Colonic mucosa (tissue), 4 donors: Measurements from ENCODE around the gene MOB3C. TPM values are rescaled to one million over a fixed set of nuclear protein-coding genes. Genes with fewer than 3 reads are reported as not detected.
"Not testable (repeated sequence)": the region's sequence is repeated elsewhere in the genome, so short reads cannot be mapped to it uniquely, and the experiment has no call there.

Experiments
- DNase-seq: peaks from one replicate; pipeline ENCODE4 v3.0.0-alpha.2; 2020
- H3K27ac ChIP-seq: fragments of 200-600 bp; one replicate; pipeline ENCODE4 v1.8.0; 2021
- H3K27me3 ChIP-seq: fragments of 200-600 bp; one replicate; pipeline ENCODE4 v1.8.0; 2021
- H3K36me3 ChIP-seq: fragments of 200-600 bp; one replicate; pipeline ENCODE4 v1.8.0; 2021
- H3K4me1 ChIP-seq: fragments of 200-600 bp; one replicate; pipeline ENCODE4 v1.8.0; 2021; ENCODE audit warnings: mild to moderate bottlenecking
- H3K4me3 ChIP-seq: fragments of 200-600 bp; one replicate; pipeline ENCODE4 v1.8.0; 2021
- H3K9ac ChIP-seq, 2 donors: one replicate each; pipeline ENCODE4 v1.7.0; 2013; ENCODE audit warnings: control low read depth in 2 of 2, low read depth in 2 of 2, low read length in 2 of 2
- H3K9me3 ChIP-seq: fragments of 200-600 bp; one replicate; pipeline ENCODE4 v1.8.0; 2021
- intact Hi-C: fragments of 100-400 bp; cut with DNase I; formaldehyde crosslinking; loops from one replicate; pipeline ENCODE4 v1.14.1; 2022
- total RNA-seq, 2 donors: library from RNA; stranded (reverse); fragmentation: NEBNext Ultra II Directional in 1 of 2; extraction: Animal tissue kit (Norgen Biotek cat#: 25700) in 1 of 2; gene quantifications; one replicate each; pipeline ENCODE4 v1.2.1, GENCODE V29; 2021
- TF ChIP-seq, protein P1 (sequence below): fragments of 200-600 bp; IDR thresholded peaks from one replicate; pipeline ENCODE4 v1.8.0; 2022; ENCODE audit warnings: antibody characterized with exemption, mild to moderate bottlenecking
- donor health status: healthy.
- donor health status: DM: no; HTN: no; CAD: no.
- donor health status: DM: no; HTN: no; CAD: no.

Gene MOB3C
- total RNA-seq, 2 donors from 2014 or later: 11.8 to 16.3 TPM

DNA sequence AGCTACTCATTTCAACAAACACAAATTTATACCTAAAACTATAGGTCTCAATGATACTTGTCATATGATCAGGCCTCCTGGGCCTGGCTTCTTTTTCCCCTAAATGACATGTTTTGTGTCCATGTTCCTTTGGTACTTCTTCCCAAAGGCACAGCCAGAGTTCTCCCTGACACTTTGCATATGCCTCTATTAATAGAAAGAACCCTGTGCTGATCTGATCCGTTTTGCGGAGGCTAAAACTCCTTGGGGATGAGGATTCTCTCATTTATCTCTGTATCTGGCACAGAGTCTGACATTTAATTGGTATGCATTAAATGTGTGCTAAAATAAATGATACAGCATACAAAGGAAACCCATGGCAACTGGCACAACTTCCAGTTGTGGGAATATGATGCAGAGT, 40.0 kb upstream of the MOB3C start:
- Histone ChIP-seq H3K36me3 (no peaks in the 10 kb centered on the region), H3K27me3 (no peaks in the 10 kb centered on the region), H3K4me1 (no peaks in the 10 kb centered on the region), H3K4me3 (no peak overlapping the region), H3K27ac (no peak overlapping the region), H3K9me3 (no peaks in the 10 kb centered on the region), H3K9ac (no peak overlapping the region)
- DNase-seq: no peak
- intact Hi-C loops: no loop called here
- TF ChIP-seq, protein P1, sequence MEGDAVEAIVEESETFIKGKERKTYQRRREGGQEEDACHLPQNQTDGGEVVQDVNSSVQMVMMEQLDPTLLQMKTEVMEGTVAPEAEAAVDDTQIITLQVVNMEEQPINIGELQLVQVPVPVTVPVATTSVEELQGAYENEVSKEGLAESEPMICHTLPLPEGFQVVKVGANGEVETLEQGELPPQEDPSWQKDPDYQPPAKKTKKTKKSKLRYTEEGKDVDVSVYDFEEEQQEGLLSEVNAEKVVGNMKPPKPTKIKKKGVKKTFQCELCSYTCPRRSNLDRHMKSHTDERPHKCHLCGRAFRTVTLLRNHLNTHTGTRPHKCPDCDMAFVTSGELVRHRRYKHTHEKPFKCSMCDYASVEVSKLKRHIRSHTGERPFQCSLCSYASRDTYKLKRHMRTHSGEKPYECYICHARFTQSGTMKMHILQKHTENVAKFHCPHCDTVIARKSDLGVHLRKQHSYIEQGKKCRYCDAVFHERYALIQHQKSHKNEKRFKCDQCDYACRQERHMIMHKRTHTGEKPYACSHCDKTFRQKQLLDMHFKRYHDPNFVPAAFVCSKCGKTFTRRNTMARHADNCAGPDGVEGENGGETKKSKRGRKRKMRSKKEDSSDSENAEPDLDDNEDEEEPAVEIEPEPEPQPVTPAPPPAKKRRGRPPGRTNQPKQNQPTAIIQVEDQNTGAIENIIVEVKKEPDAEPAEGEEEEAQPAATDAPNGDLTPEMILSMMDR: no peak

DNA sequence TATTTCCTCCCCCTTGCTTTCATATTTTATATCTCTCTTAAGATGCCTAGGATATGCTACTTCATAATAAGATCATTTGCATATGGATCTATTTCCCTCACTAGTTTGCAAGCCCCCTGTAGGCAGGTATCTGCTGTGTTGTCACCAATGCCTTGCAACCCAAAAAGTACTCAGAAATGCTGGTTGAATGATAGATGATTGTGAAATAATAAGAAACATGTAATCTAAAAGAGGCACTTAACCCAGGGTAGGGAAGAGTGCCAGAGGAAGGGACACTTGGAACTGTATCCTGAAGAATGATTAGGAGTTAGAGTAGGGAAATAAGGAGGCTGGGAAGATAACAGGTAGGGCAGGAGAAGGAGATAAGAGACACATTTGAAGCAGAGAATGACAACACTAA, 39.2 kb upstream of the MOB3C start:
- no peaks in the 10 kb centered on the region for H3K36me3 ChIP-seq
- intact Hi-C loops: no loop called here
- H3K27me3 ChIP-seq: no peaks in the 10 kb centered on the region
- H3K27ac ChIP-seq: no peak overlapping the region
- DNase-seq: no peak
- H3K9me3 ChIP-seq: no peaks in the 10 kb centered on the region
- H3K9ac ChIP-seq: no peak overlapping the region
- TF ChIP-seq, protein P1: no peak
- no peak overlapping the region for H3K4me3 ChIP-seq
- H3K4me1 ChIP-seq: no peaks in the 10 kb centered on the region

DNA sequence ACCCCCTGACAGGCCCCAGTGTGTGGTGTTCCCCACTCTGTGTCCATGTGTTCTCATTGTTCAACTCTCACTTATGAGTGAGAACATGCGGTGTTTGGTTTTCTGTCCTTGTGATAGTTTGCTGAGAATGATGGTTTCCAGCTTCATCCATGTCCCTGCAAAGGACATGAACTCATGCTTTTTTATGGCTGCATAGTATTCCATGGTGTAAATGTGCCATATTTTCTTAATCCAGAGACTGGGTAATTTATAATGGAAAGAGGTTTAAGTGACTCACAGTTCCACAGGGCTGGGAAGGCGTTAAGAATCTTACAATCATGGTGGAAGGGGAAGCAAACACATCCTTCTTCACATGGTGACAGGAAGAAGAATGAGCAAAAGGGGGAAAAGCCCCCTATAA, 38.1 kb upstream of the MOB3C start:
- intact Hi-C loops, DNase-seq, H3K9me3 ChIP-seq, H3K27me3 ChIP-seq, H3K4me3 ChIP-seq, H3K27ac ChIP-seq, H3K36me3 ChIP-seq, H3K4me1 ChIP-seq, H3K9ac ChIP-seq: not testable (repeated sequence)

DNA sequence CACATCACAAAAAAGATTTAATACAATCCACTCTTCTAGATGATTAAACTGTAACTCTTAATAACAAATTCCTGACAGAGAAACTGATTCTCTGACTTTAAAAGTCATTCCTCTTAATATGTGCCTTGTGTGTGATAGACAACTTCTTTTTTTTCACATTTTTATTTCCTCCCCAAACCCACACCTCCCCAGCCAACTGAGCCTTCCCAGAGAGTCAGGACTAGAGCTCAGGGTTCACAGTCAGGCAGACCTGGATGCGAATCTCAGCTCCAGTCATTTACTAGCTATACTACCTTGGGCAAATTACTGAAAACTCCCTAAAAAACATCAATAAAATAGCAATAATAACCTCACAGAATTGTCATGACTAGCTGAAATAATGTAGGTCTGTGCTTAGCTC, 37.4 kb upstream of the MOB3C start:
- H3K36me3 ChIP-seq: no peaks in the 10 kb centered on the region
- no peaks in the 10 kb centered on the region for H3K27me3 ChIP-seq
- H3K4me1 ChIP-seq: no peaks in the 10 kb centered on the region
- TF ChIP-seq, protein P1: no peak
- no peak overlapping the region for H3K4me3 ChIP-seq
- no peaks in the 10 kb centered on the region for H3K9me3 ChIP-seq
- H3K9ac ChIP-seq: peak overlapping the region in 1 of 2 donors; percentile 48
- H3K27ac ChIP-seq: peak overlapping the region; percentile 73
- intact Hi-C loops: no loop called here
- peak; percentile 24 for DNase-seq

DNA sequence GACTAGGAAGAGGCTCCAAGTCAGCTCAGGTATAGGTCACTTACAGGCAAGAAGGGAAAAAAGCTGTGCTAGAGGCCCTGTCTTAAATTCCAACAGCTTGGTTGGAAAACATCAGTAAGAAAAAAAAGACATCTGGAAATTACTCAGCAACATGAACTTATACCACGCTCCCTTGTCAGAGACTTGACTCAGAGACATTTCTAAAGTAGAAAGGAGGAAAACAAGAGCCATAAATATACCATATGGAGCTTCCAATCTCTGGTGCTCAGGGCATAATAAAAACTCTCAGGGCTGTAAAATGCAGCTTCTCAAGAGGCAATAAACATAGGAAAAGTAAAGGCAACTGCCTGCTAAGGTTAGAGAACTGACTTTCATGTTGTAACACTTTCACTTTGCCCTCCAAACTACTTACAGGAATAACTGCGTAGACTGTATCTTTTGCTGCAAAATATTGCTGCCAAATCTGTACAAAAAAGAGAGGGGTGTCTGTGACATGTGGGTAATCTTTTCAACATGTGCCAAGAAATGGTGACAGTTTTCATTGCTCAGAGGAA, 36.9 kb upstream of the MOB3C start:
- Histone ChIP-seq H3K36me3 (no peaks in the 10 kb centered on the region), H3K27me3 (no peaks in the 10 kb centered on the region), H3K9me3 (no peaks in the 10 kb centered on the region), H3K4me3 (no peak overlapping the region), H3K9ac (peak overlapping the region in 1 of 2 donors; percentile 62), H3K4me1 (no peaks in the 10 kb centered on the region), H3K27ac (peak overlapping the region; percentile 73)
- TF ChIP-seq, protein P1: no peak
- DNase-seq: peak; percentile 21
- intact Hi-C loops: no loop called here

DNA sequence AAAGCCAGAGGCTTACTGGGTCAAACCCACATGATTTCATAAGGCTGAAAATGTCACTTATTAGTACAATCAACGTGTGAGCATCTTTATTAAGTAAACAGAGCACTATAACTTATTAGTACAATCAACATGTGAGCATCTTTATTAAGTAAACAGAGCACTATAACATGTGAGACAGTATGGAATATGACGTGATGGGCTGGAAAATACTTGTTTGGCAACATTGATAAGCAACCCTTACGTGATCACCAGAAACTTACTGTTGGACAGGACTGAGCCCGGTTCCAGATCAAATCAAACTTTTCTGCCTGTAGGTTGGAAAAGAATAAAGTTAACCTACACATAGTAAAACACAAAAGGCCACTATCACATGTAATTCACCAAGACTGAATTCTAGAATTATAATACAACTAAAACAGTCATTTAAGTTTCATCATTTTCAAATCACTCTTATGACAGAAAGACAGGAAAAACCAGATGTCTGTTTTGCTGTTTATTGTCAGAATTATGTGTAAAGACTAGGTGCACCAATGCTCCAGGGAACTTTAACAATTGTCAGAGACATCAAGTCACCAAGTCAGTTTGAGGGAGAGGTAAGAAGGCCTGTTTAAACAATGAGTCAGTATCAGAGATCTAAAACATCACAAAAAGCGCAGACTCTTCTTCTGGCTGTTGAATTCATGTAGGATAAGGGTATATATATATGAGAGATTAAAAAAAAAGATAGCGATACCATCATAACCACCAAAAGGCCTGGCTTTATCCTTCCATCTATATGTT, 35.9 kb upstream of the MOB3C start:
- TF ChIP-seq, protein P1: no peak
- H3K27me3 ChIP-seq: no peaks in the 10 kb centered on the region
- no peaks in the 10 kb centered on the region for H3K36me3 ChIP-seq
- peak overlapping the region; percentile 48 to 62 for H3K9ac ChIP-seq
- H3K4me1 ChIP-seq: no peaks in the 10 kb centered on the region
- no peaks in the 10 kb centered on the region for H3K9me3 ChIP-seq
- no peak for DNase-seq
- peak overlapping the region; percentile 73 for H3K27ac ChIP-seq
- intact Hi-C loops: no loop called here
- no peak overlapping the region for H3K4me3 ChIP-seq

DNA sequence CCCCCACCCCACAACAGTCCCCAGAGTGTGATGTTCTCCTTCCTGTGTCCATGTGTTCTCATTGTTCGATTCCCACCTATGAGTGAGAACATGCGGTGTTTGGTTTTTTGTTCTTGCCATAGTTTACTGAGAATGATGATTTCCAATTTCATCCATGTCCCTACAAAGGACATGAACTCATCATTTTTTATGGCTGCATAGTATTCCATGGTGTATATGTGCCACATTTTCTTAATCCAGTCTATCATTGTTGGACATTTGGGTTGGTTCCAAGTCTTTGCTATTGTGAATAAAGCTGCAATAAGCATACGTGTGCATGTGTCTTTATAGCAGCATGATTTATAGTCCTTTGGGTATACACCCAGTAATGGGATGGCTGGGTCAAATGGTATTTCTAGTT, 34.5 kb upstream of the MOB3C start:
- H3K27me3 ChIP-seq, DNase-seq, H3K9me3 ChIP-seq, H3K36me3 ChIP-seq, H3K4me1 ChIP-seq, H3K27ac ChIP-seq, H3K4me3 ChIP-seq, H3K9ac ChIP-seq, intact Hi-C loops: not testable (repeated sequence)
